DND-41 (cell line): Measurements from ENCODE around the gene SLC51A.

Source experiments
- EZH2 ChIP-seq: IDR thresholded peaks from 3 replicates; pipeline ENCODE4 v1.6.1; 2012; ENCODE audit warnings: borderline replicate concordance, low read depth, mild to moderate bottlenecking, moderate library complexity, low read length, inconsistent platforms; ENCODE audit not compliant: severe bottlenecking
- TF ChIP-seq, protein P1 (sequence below): IDR thresholded peaks from 2 replicates; pipeline ENCODE4 v1.5.1; 2012; ENCODE audit warnings: borderline replicate concordance, low read length, moderate library complexity, mild to moderate bottlenecking; ENCODE audit not compliant: poor library complexity, severe bottlenecking; ENCODE audit errors: extremely low read depth

- TF ChIP-seq, protein P1, sequence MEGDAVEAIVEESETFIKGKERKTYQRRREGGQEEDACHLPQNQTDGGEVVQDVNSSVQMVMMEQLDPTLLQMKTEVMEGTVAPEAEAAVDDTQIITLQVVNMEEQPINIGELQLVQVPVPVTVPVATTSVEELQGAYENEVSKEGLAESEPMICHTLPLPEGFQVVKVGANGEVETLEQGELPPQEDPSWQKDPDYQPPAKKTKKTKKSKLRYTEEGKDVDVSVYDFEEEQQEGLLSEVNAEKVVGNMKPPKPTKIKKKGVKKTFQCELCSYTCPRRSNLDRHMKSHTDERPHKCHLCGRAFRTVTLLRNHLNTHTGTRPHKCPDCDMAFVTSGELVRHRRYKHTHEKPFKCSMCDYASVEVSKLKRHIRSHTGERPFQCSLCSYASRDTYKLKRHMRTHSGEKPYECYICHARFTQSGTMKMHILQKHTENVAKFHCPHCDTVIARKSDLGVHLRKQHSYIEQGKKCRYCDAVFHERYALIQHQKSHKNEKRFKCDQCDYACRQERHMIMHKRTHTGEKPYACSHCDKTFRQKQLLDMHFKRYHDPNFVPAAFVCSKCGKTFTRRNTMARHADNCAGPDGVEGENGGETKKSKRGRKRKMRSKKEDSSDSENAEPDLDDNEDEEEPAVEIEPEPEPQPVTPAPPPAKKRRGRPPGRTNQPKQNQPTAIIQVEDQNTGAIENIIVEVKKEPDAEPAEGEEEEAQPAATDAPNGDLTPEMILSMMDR, result no peak
- TF ChIP-seq EZH2, result no peak
Observed at GRCh38 chr3:196281962-196282361, 65.6 kb downstream of the SLC51A start.
